H1 (cell line): ENCODE results near the gene DENND1A. TPM values are rescaled to one million over a fixed set of nuclear protein-coding genes. Genes with fewer than 3 reads are reported as not detected.

ENCODE experiments used
- CTCF ChIA-PET: fragments of 300-600 bp; sonication (Branson Sonifier 250); formaldehyde crosslinking; loops from one replicate; lab custom pipeline; 2021; ENCODE audit not compliant: partially characterized antibody; lab: Charles Lee
- POLR2A ChIA-PET: fragments of 300-600 bp; sonication (Branson Sonifier 250); formaldehyde crosslinking; loops from one replicate; lab custom pipeline; 2021; ENCODE audit warnings: inconsistent platforms; ENCODE audit not compliant: partially characterized antibody; lab: Charles Lee
- DNase-seq, 2 experiments: peaks; one replicate each; pipeline versions ENCODE4 v3.0.0 to v3.0.0-alpha.2; 2010 to 2022; ENCODE audit warnings: low spot score in 2 of 2, low read depth in 1 of 2, mixed read lengths in 1 of 2
- FAIRE-seq: peaks from 2 replicates; lab custom pipeline; 2011; peaks lifted over from hg19 to GRCh38; lab: Jason Lieb, UNC
- H2AFZ ChIP-seq: 2 replicates; pipeline ENCODE4 v1.8.1; 2012; ENCODE audit warnings: low read length, inconsistent platforms
- H2AK5ac ChIP-seq: 2 replicates; pipeline ENCODE4 v1.6.1; 2013; ENCODE audit warnings: low read depth, low read length
- H2BK120ac ChIP-seq: replicated peaks from 2 replicates; pipeline ENCODE3; 2013; ENCODE audit warnings: low read depth, low read length, inconsistent platforms
- H2BK12ac ChIP-seq: 2 replicates; pipeline ENCODE4 v1.6.1; 2013; ENCODE audit warnings: low read depth, low read length
- H2BK15ac ChIP-seq: 2 replicates; pipeline ENCODE4 v1.6.1; 2013; ENCODE audit warnings: low read length
- H2BK20ac ChIP-seq: 2 replicates; pipeline ENCODE4 v1.6.1; 2013; ENCODE audit warnings: low read length
- H2BK5ac ChIP-seq: 2 replicates; pipeline ENCODE4 v1.6.1; 2013; ENCODE audit warnings: low read depth, low read length
- H3K14ac ChIP-seq: 2 replicates; pipeline ENCODE4 v1.6.1; 2013; ENCODE audit warnings: inconsistent platforms; ENCODE audit not compliant: insufficient read length
- H3K18ac ChIP-seq: 2 replicates; pipeline ENCODE4 v1.6.1; 2013; ENCODE audit warnings: low read length; ENCODE audit errors: extremely low read depth
- H3K23ac ChIP-seq: 2 replicates; pipeline ENCODE4 v1.6.1; 2013; ENCODE audit warnings: inconsistent platforms; ENCODE audit not compliant: insufficient read length
- H3K23me2 ChIP-seq: 2 replicates; pipeline ENCODE4 v1.6.1; 2013; ENCODE audit warnings: low read depth, low read length
- H3K27ac ChIP-seq: 2 replicates; pipeline ENCODE4 v1.6.1; 2011; ENCODE audit warnings: low read depth, low read length, inconsistent platforms
- H3K27me3 ChIP-seq, 4 experiments: replicated peaks in 1 of 4; 1 replicate in 1 of 4; 2 replicates in 3 of 4; pipeline versions ENCODE4 v1.6.1 to v1.8.1; 2011 to 2013; ENCODE audit warnings: low read length in 3 of 4, mild to moderate bottlenecking in 3 of 4, inconsistent platforms in 2 of 4, mixed read lengths in 2 of 4, moderate library complexity in 1 of 4; ENCODE audit not compliant: control insufficient read depth in 3 of 4, insufficient read depth in 3 of 4; ENCODE audit errors: extremely low read depth in 1 of 4
- H3K36me3 ChIP-seq, 4 experiments: 2 replicates each; pipeline versions ENCODE4 v1.6.1 to v1.8.1; 2011 to 2013; ENCODE audit warnings: mild to moderate bottlenecking in 4 of 4, low read length in 3 of 4, moderate library complexity in 2 of 4, control low read depth in 1 of 4, inconsistent platforms in 1 of 4; ENCODE audit not compliant: insufficient read depth in 4 of 4, control insufficient read depth in 2 of 4
- H3K4ac ChIP-seq: replicated peaks from 2 replicates; pipeline ENCODE3; 2013; ENCODE audit warnings: low read length, low read depth, mixed read lengths, inconsistent platforms; ENCODE audit not compliant: insufficient read length
- H3K4me1 ChIP-seq, 4 experiments: replicated peaks in 1 of 4; 1 replicate in 1 of 4; 2 replicates in 3 of 4; pipeline versions ENCODE4 v1.6.1 to v1.8.1; 2011 to 2013; ENCODE audit warnings: low read length in 3 of 4, inconsistent platforms in 2 of 4, mixed read lengths in 1 of 4; ENCODE audit not compliant: insufficient read depth in 4 of 4, control insufficient read depth in 3 of 4
- H3K4me2 ChIP-seq, 2 experiments: 2 replicates each; pipeline versions ENCODE4 v1.6.1 to v1.8.1; 2011 to 2013; ENCODE audit warnings: low read depth in 2 of 2, low read length in 2 of 2, control low read depth in 1 of 2, inconsistent platforms in 1 of 2, mild to moderate bottlenecking in 1 of 2; ENCODE audit not compliant: insufficient read depth in 1 of 2
- H3K4me3 ChIP-seq, 4 experiments: fragments of 200-600, 300-600 bp in 1 of 4; sonication (generic), shearing (Covaris generic), sonication (Bioruptor Twin) in 1 of 4; 2 replicates each; pipeline versions ENCODE4 v1.5.1 to v1.8.1; 2011 to 2016; ENCODE audit warnings: low read length in 4 of 4, low read depth in 3 of 4, control low read depth in 2 of 4, inconsistent platforms in 2 of 4, mild to moderate bottlenecking in 2 of 4, mixed read lengths in 1 of 4, moderate library complexity in 1 of 4; ENCODE audit not compliant: insufficient read depth in 2 of 4; ENCODE audit errors: extremely low read depth in 1 of 4
- H3K56ac ChIP-seq: replicated peaks from 2 replicates; pipeline ENCODE3; 2013; ENCODE audit warnings: low read depth, mild to moderate bottlenecking, mixed read lengths, low read length, inconsistent platforms; ENCODE audit not compliant: insufficient read length
- H3K79me1 ChIP-seq: 2 replicates; pipeline ENCODE4 v1.6.1; 2013; ENCODE audit warnings: low read depth, low read length, control low read depth
- H3K79me2 ChIP-seq, 2 experiments: 2 replicates each; pipeline versions ENCODE4 v1.6.1 to v1.8.1; 2012 to 2013; ENCODE audit warnings: low read length in 2 of 2, mild to moderate bottlenecking in 2 of 2, inconsistent platforms in 1 of 2; ENCODE audit not compliant: insufficient read depth in 2 of 2, control insufficient read depth in 1 of 2
- H3K9ac ChIP-seq, 4 experiments: replicated peaks in 1 of 4; 1 replicate in 1 of 4; 2 replicates in 3 of 4; pipeline versions ENCODE4 v1.6.1 to v1.8.1; 2011 to 2013; ENCODE audit warnings: low read depth in 3 of 4, low read length in 3 of 4, control low read depth in 2 of 4, mild to moderate bottlenecking in 2 of 4, moderate library complexity in 2 of 4, inconsistent platforms in 1 of 4; ENCODE audit errors: extremely low read depth in 1 of 4
- H3K9me3 ChIP-seq, 2 experiments: 2 replicates each; pipeline versions ENCODE4 v1.6.1 to v1.8.1; 2012 to 2013; ENCODE audit warnings: mild to moderate bottlenecking in 2 of 2, moderate library complexity in 2 of 2, control low read depth in 1 of 2, inconsistent platforms in 1 of 2, low read depth in 1 of 2, low read length in 1 of 2, mixed read lengths in 1 of 2; ENCODE audit not compliant: insufficient read depth in 2 of 2
- H4K20me1 ChIP-seq, 2 experiments: replicated peaks in 1 of 2; 2 replicates each; pipeline versions ENCODE3 to v1.8.1; 2011 to 2013; ENCODE audit warnings: inconsistent platforms in 2 of 2, low read length in 2 of 2, mild to moderate bottlenecking in 1 of 2; ENCODE audit not compliant: insufficient read depth in 2 of 2, control insufficient read depth in 1 of 2
- H4K5ac ChIP-seq: 2 replicates; pipeline ENCODE4 v1.6.1; 2013; ENCODE audit warnings: low read length, low read depth, mixed read lengths, inconsistent platforms; ENCODE audit not compliant: insufficient read length
- H4K8ac ChIP-seq: 2 replicates; pipeline ENCODE4 v1.8.0; 2013; ENCODE audit warnings: mild to moderate bottlenecking, moderate library complexity, low read length, inconsistent platforms; ENCODE audit not compliant: insufficient read depth; ENCODE audit errors: extremely low read depth
- H4K91ac ChIP-seq: replicated peaks from 2 replicates; pipeline ENCODE3; 2013; ENCODE audit warnings: low read length, mixed read lengths, inconsistent platforms; ENCODE audit not compliant: insufficient read length
- FOSL1 ChIP-seq: IDR thresholded peaks from 2 replicates; pipeline ENCODE4 v1.6.1; 2011; ENCODE audit warnings: mild to moderate bottlenecking, low read depth, low read length, moderate library complexity; ENCODE audit not compliant: insufficient read depth
- POU5F1 ChIP-seq: IDR thresholded peaks from 2 replicates; pipeline ENCODE4 v1.6.1; 2011; ENCODE audit warnings: low read depth, mild to moderate bottlenecking, low read length, moderate library complexity
- RXRA ChIP-seq: IDR thresholded peaks from 2 replicates; pipeline ENCODE4 v1.6.1; 2011; ENCODE audit warnings: low read depth, mild to moderate bottlenecking, low read length, moderate library complexity; ENCODE audit not compliant: insufficient read depth
- SIX5 ChIP-seq: IDR thresholded peaks from 2 replicates; pipeline ENCODE4 v1.6.1; 2011; ENCODE audit warnings: mild to moderate bottlenecking, low read depth, low read length
- TAF1 ChIP-seq: IDR thresholded peaks from 2 replicates; pipeline ENCODE4 v1.6.1; 2011; ENCODE audit warnings: mild to moderate bottlenecking, low read depth, low read length
- WGBS, 2 experiments: shearing (Covaris generic) in 1 of 2; methylation state at CpG; one replicate each; pipeline versions ENCODE4 v1.1.6 to v1.1.7; 2013 to 2015; ENCODE audit warnings: low lambda C conversion rate in 2 of 2, mixed read lengths in 2 of 2, inconsistent platforms in 1 of 2, low coverage in 1 of 2, missing lambda C conversion rate in 1 of 2; ENCODE audit not compliant: insufficient replicate concordance in 2 of 2, insufficient coverage in 1 of 2, insufficient read length in 1 of 2; ENCODE audit errors: extremely low coverage in 1 of 2, missing lambda C conversion rate in 1 of 2; 5-methylcytosine and 5-hydroxymethylcytosine counted together
- polyA plus RNA-seq, 7 experiments: library from polyadenylated mRNA; depleted of rRNA in 3 of 7; stranded (reverse) in 5 of 7; unstranded in 2 of 7; fragments of >200 nt in 5 of 7; fragments of 200-250 nt in 2 of 7; gene quantifications; 1 replicate in 5 of 7; 2 replicates in 1 of 7; 4 replicates in 1 of 7; pipeline versions ENCODE4 v1.2.1 to v1.2.3, GENCODE V29; 2011 to 2013; ENCODE audit warnings: missing spikeins in 2 of 7, mixed read lengths in 2 of 7
- total RNA-seq: library from RNA; stranded (reverse); fragmentation: NEBNext Ultra II Directional; extraction: Animal tissue kit (Norgen Biotek cat#: 25700); gene quantifications from 2 replicates; pipeline ENCODE4 v1.2.1, GENCODE V29; 2021

The DENND1A gene
- total and polyA plus RNA-seq, 2 of the 8 experiments (the other 6 are each of a cell fraction or from before 2014, with no cell fraction given), result 24.1 to 26.4 TPM

DNA sequence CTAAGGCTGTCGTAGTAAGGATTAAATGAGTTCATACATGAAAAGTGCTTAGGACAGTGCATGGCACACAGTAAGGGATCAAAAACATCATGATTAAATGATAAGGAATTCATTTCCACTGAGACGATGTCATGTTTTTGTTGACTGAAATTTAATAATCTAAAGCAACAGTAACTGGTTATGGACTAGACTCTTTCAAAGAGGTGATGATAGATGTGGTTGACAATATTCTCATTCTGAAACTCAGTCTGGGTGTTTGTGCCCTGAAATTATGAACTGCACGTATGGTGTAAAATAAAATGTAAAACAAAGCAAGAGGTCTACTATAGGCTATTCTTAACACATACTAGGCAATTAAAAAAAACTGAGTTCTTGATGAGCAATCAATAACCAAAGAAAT, 280.0 kb downstream of the DENND1A start:
- no peak overlapping the region for H2AFZ ChIP-seq
- H3K9ac ChIP-seq, result no peak overlapping the region
- WGBS, 2 experiments, result 84% methylated on average over 3 of the region's 3 CpGs; no CpG with 5 or more reads in 1 of the 2 experiments
- no peak overlapping the region for H2AK5ac ChIP-seq
- no peak overlapping the region for H3K4me3 ChIP-seq
- CTCF ChIA-PET, result no interaction called here
- H3K9me3 ChIP-seq, result no peaks in the 10 kb centered on the region
- no peak overlapping the region for H3K4ac ChIP-seq
- H4K91ac ChIP-seq, result no peak overlapping the region
- H4K8ac ChIP-seq, result no peak overlapping the region
- no peak overlapping the region for H2BK15ac ChIP-seq
- no peaks in the 10 kb centered on the region for H3K4me1 ChIP-seq
- H3K14ac ChIP-seq, result no peak overlapping the region
- no peak overlapping the region for H2BK5ac ChIP-seq
- H3K23ac ChIP-seq, result no peak overlapping the region
- H3K27ac ChIP-seq, result no peak overlapping the region
- H3K79me2 ChIP-seq, result no peaks in the 10 kb centered on the region
- no peak overlapping the region for H2BK12ac ChIP-seq
- H3K4me2 ChIP-seq, result no peak overlapping the region
- H2BK120ac ChIP-seq, result no peak overlapping the region
- TF ChIP-seq TAF1 (no peak), POU5F1 (no peak), SIX5 (no peak), FOSL1 (no peak), RXRA (no peak)
- TF ChIP-seq, all 59 proteins: peak for 0
- no peak overlapping the region for H3K18ac ChIP-seq
- no peak overlapping the region for H2BK20ac ChIP-seq
- DNase-seq (no peak), FAIRE-seq (no peak)
- H3K56ac ChIP-seq, result no peak overlapping the region
- no peak overlapping the region for H4K5ac ChIP-seq
- H3K36me3 ChIP-seq, result peaks cover 0 to 2% (median 0%) of the 10 kb centered on the region in 4 experiments; a peak in 2 of 8 replicates
- no peaks in the 10 kb centered on the region for H4K20me1 ChIP-seq
- H3K23me2 ChIP-seq, result no peaks in the 10 kb centered on the region
- POLR2A ChIA-PET, result no interaction called here
- no peaks in the 10 kb centered on the region for H3K79me1 ChIP-seq
- no peaks in the 10 kb centered on the region; a peak in 1 of 7 replicates for H3K27me3 ChIP-seq
